PFSK-1 (cell line): ENCODE results near the gene BLOC1S4.

Experiments
- FOXP2 ChIP-seq: optimal IDR thresholded peaks from 2 replicates; pipeline ENCODE3; 2011; ENCODE audit warnings: borderline replicate concordance, control low read depth, inconsistent platforms; ENCODE audit not compliant: insufficient read depth; ENCODE audit errors: extremely low read length, extremely low read depth
- POLR2AphosphoS5 ChIP-seq: IDR thresholded peaks from 2 replicates; pipeline ENCODE4 v1.6.1; 2012; ENCODE audit warnings: low read depth, mild to moderate bottlenecking, control low read depth, low read length, moderate library complexity
- REST ChIP-seq, 2 experiments: IDR thresholded peaks; 2 replicates each; pipeline versions ENCODE4 v1.6.1 to v1.8.0; 2011 to 2012; ENCODE audit warnings: low read depth in 2 of 2, low read length in 2 of 2, control low read depth in 1 of 2, inconsistent platforms in 1 of 2, mild to moderate bottlenecking in 1 of 2, moderate library complexity in 1 of 2; ENCODE audit not compliant: insufficient read depth in 1 of 2
- SIN3A ChIP-seq: IDR thresholded peaks from 2 replicates; pipeline ENCODE4 v1.6.1; 2012; ENCODE audit warnings: mild to moderate bottlenecking, low read length, moderate library complexity, borderline replicate concordance; ENCODE audit not compliant: insufficient read depth
- TAF1 ChIP-seq: IDR thresholded peaks from 2 replicates; pipeline ENCODE4 v1.6.1; 2012; ENCODE audit warnings: low read length, control low read depth, borderline replicate concordance; ENCODE audit not compliant: insufficient read depth

BLOC1S4 gene

DNA sequence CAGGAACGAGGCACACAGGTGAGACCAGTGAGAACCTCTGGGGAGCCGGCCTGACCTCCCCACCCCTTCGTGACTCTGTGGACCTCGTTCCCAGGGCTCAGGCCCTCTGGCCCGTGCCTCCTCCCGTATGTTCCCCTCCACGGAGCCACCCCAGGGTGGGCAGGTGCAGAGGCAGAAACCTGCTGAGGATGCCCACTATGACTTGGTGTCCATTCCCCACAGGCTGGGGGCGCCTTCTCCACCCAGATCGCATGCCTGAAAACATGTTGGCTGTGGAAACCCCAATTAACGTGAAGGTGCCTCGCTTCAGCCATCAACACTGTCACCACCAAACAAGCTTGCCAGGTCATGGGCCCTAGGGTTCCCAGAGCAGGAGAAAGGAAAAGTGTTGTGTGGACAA lies 27.0 kb downstream of the BLOC1S4 start:
- TF ChIP-seq SIN3A, result no peak
- no peak for TF ChIP-seq TAF1
- TF ChIP-seq REST (IDR thresholded peaks at IDR 0.05; ENCODE audit: insufficient read depth in 1 of 2, low read depth in 2 of 2, low read length in 2 of 2), result no peak
- TF ChIP-seq FOXP2, result no peak
- TF ChIP-seq POLR2AphosphoS5, result no peak

DNA sequence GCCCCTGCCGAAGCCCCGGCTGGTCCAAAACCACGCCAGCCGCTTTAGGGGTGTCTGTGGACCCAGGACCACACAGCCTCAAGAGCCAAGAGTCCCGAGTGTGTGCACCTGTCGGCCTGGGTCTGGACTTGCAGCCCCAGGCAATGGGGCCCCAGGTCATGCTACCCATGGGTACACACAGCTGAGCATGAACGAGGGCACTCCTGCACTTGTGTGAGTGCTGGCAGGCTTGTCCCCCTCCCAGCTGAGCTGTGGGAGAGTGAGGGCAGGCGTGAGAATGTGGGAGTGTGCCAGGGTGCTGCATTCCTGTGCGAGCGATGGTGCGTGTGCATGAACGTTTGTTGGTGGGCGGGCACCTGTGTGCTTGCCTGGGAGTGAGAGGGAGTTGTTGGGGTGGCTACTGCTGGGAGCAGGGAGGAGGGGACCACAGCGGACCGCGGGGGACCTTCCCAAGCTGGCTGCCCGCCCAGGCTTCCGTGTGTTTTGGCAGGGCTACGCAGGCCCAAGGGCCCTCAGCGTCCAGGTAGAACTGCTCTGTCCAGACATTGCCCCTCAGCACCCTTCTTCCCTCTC lies 30.8 kb downstream of the BLOC1S4 start:
- no peak for TF ChIP-seq TAF1
- no peak for TF ChIP-seq POLR2AphosphoS5
- TF ChIP-seq REST (IDR thresholded peaks at IDR 0.05; ENCODE audit: insufficient read depth in 1 of 2, low read depth in 2 of 2, low read length in 2 of 2), result no peak
- no peak for TF ChIP-seq SIN3A
- no peak for TF ChIP-seq FOXP2

DNA sequence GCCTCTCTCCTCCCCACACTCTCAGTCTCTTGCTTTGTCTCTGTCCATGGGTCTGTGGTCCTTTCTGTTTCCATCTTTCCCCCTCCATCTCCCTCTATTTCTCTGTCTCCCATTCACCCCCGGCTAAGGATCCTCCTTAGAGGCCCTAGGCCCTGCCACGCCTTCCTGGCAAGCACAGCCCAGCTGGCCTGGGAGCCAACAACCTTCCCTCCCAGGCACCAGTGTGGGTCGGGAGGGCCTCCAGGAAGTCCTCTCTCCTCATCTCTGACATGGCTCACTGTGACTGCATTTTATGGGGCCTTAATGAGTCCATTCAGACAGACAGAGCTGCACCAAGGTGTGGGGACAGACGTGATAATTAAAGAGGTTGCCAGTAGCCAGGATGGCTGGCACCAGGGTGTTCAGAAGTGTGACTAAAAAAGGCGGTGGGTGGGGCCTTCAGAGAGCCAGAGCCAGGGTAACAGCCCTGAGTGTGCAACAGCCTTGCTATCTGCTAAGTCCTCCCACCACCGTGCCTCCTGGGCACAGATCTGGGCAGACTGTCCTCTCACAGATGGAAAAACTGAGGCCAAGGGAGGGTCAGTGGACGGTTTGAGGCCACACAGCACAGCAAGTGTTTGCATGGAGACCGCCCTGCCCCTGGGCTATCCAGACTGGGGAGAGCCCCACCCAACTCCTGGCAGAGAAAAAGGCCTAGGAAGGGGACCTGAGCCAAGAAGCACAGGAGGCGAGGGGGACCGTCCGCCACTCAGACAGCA lies 31.5 kb downstream of the BLOC1S4 start:
- TF ChIP-seq SIN3A, result no peak
- no peak for TF ChIP-seq REST (IDR thresholded peaks at IDR 0.05; ENCODE audit: insufficient read depth in 1 of 2, low read depth in 2 of 2, low read length in 2 of 2)
- no peak for TF ChIP-seq POLR2AphosphoS5
- no peak for TF ChIP-seq FOXP2
- TF ChIP-seq TAF1, result no peak

- TF ChIP-seq POLR2AphosphoS5, result no peak
Measured at GRCh38 chr4:6748286-6748685, 32.3 kb downstream of the BLOC1S4 start.

DNA sequence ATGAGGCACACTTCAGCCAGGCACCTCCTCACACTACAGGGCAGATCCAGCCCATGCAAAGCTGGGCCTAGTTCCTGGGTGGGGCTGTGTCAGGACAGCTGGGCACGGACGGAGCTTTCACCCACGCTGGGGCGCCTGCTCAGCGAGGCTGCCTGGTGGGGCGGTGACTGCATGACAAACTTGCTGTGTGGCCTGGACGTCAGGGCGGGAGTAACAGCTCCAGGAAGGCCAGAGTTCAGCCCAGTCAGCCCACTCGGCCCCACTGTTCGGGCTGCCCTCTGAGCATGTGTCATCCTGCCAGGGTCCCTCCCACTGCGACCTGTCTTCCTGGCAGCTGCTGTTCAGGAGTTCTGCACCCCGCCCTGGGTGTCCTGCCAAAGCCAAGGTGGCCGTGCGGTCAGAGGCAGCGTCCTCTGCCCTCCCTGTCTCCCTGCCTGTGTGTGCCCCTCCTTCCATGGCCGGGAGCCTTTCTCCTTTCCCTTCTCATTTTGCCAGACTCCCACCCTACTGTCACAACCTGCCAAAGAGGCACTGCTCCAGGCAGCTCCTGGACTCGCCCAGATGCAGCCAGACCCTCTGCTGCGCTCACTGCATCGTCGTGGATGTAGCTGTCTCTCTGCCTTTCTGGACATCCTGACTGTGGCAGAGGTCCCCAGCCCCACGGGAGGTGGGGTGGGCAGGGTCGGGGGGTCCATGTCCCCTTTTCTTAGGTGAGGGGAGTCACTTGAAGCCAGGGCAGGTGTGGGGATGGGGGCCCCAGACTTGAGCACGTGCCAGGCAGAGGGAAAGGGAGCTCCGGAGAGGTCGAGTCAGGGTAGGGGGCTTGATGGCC lies 33.6 kb downstream of the BLOC1S4 start:
- TF ChIP-seq TAF1 (no peak), REST (IDR thresholded peaks at IDR 0.05; ENCODE audit: insufficient read depth in 1 of 2, low read depth in 2 of 2, low read length in 2 of 2) (no peak), POLR2AphosphoS5 (no peak), SIN3A (no peak), FOXP2 (no peak)
